K562 (cell line): ENCODE results near the gene CD69. TPM values are rescaled to one million over a fixed set of nuclear protein-coding genes. Genes with fewer than 3 reads are reported as not detected.

ENCODE experiments used
- ATAC-seq: fragments of 200-7000 bp; cut with Tn5 transposase; 3 replicates; pipeline ENCODE4 v1.9.1; 2020; ENCODE audit warnings: moderate library complexity
- BruUV-seq: library from RNA; stranded (reverse); fragments of 400-500 nt; replicated peaks from 2 replicates; lab custom pipeline; 2021; lab: Mats Ljungman, UMichigan
- CTCF ChIA-PET: fragments of 300-600 bp; formaldehyde crosslinking; extraction: SDS; loops from one replicate; lab custom pipeline; 2021; ENCODE audit warnings: low intra/inter-chr PET ratio; lab: Yijun Ruan, JAX
- POLR2A ChIA-PET: fragments of 300-600, 350-650 bp; sonication (Branson Sonifier 250); formaldehyde crosslinking; extraction: SDS; loops from one replicate; lab custom pipeline; 2021; ENCODE audit warnings: antibody characterized with exemption, inconsistent platforms; lab: Yijun Ruan, JAX
- DNase-seq, 4 experiments: peaks; one replicate each; pipeline versions ENCODE4 v3.0.0 to v3.0.0-alpha.2; 2011 to 2018; ENCODE audit warnings: low spot score in 3 of 4, mixed read lengths in 3 of 4; ENCODE audit errors: extremely low read depth in 1 of 4
- FAIRE-seq: peaks from 2 replicates; lab custom pipeline; 2011; peaks lifted over from hg19 to GRCh38; lab: Jason Lieb, UNC
- H2AFZ ChIP-seq: 2 replicates; pipeline ENCODE4 v1.6.0; 2011; ENCODE audit warnings: low read depth, low read length, control low read depth, inconsistent platforms
- H3K27ac ChIP-seq: fragments of 200-600 bp; 3 replicates; pipeline ENCODE4 v1.8.0; 2011; ENCODE audit warnings: low read depth, mild to moderate bottlenecking, control low read depth, inconsistent platforms, low read length, moderate library complexity, mixed read lengths; ENCODE audit errors: extremely low read depth
- H3K27me3 ChIP-seq, 2 experiments: fragments of 300-600 bp in 1 of 2; 2 replicates in 1 of 2; 3 replicates in 1 of 2; pipeline versions ENCODE4 v1.6.0 to v1.8.0; 2011; ENCODE audit warnings: inconsistent platforms in 2 of 2, low read length in 2 of 2, mild to moderate bottlenecking in 1 of 2, mixed read lengths in 1 of 2, moderate library complexity in 1 of 2; ENCODE audit not compliant: control insufficient read depth in 2 of 2, insufficient read depth in 2 of 2
- H3K36me3 ChIP-seq: fragments of 300-600 bp; 3 replicates; pipeline ENCODE4 v1.8.0; 2011; ENCODE audit warnings: mild to moderate bottlenecking, low read length, inconsistent platforms; ENCODE audit not compliant: control insufficient read depth, insufficient read depth
- H3K4me1 ChIP-seq, 2 experiments: fragments of 200-600 bp in 1 of 2; replicated peaks in 1 of 2; 2 replicates in 1 of 2; 3 replicates in 1 of 2; pipeline versions ENCODE4 v1.5.1 to v1.8.0; 2011; ENCODE audit warnings: inconsistent platforms in 2 of 2, low read length in 2 of 2, mild to moderate bottlenecking in 1 of 2, mixed read lengths in 1 of 2, moderate library complexity in 1 of 2; ENCODE audit not compliant: control insufficient read depth in 2 of 2, insufficient read depth in 2 of 2
- H3K4me2 ChIP-seq: 2 replicates; pipeline ENCODE4 v1.6.1; 2011; ENCODE audit warnings: low read length, control low read depth, inconsistent platforms, mixed read lengths; ENCODE audit not compliant: insufficient read depth
- H3K4me3 ChIP-seq: fragments of 200-600 bp; sonication (generic), shearing (Covaris generic); 2 replicates; pipeline ENCODE4 v1.5.1; 2016; ENCODE audit warnings: control low read depth, inconsistent platforms
- H3K79me2 ChIP-seq: fragments of 200-600 bp; 3 replicates; pipeline ENCODE4 v1.8.0; 2011; ENCODE audit warnings: low read length, inconsistent platforms; ENCODE audit not compliant: control insufficient read depth, insufficient read depth
- H3K9ac ChIP-seq, 2 experiments: 2 replicates each; pipeline versions ENCODE4 v1.6.0 to v1.6.1; 2011; ENCODE audit warnings: low read depth in 2 of 2, low read length in 2 of 2, control low read depth in 1 of 2, inconsistent platforms in 1 of 2, mild to moderate bottlenecking in 1 of 2, mixed read lengths in 1 of 2; ENCODE audit not compliant: insufficient read depth in 1 of 2
- H3K9me1 ChIP-seq: one replicate; pipeline ENCODE4 v1.6.0; 2011; ENCODE audit warnings: inconsistent platforms, mild to moderate bottlenecking, low read length, moderate library complexity; ENCODE audit not compliant: control insufficient read depth, insufficient read depth
- H3K9me3 ChIP-seq: replicated peaks from 2 replicates; pipeline ENCODE4 v1.5.1; 2011; ENCODE audit warnings: low read depth, low read length, inconsistent platforms; ENCODE audit not compliant: control insufficient read depth, insufficient read depth
- H4K20me1 ChIP-seq: replicated peaks from 2 replicates; pipeline ENCODE4 v1.6.1; 2011; ENCODE audit warnings: low read length, inconsistent platforms, mixed read lengths; ENCODE audit not compliant: control insufficient read depth, insufficient read depth
- ADNP ChIP-seq: fragments of 200-800 bp; sonication (Bioruptor generic); IDR thresholded peaks from 2 replicates; pipeline ENCODE4 v1.6.1; 2016; ENCODE audit warnings: missing genetic modification characterization, missing compliant biosample characterization
- BCOR ChIP-seq: fragments of 450-650 bp; IDR thresholded peaks from 2 replicates; pipeline ENCODE4 v1.6.1; 2016
- FOXA1 ChIP-seq: fragments of 450-650 bp; IDR thresholded peaks from 2 replicates; pipeline ENCODE4 v1.6.1; 2016; ENCODE audit warnings: mild to moderate bottlenecking, borderline replicate concordance
- HSF4 ChIP-seq: fragments of 250-450 bp; sonication (Bioruptor Pico); IDR thresholded peaks from 2 replicates; pipeline ENCODE4 v2.1.2; 2022; ENCODE audit warnings: mild to moderate bottlenecking, moderate library complexity, borderline replicate concordance
- MCM3 ChIP-seq: fragments of 450-650 bp; IDR thresholded peaks from 2 replicates; pipeline ENCODE4 v1.6.1; 2016
- NELFE ChIP-seq: IDR thresholded peaks from 2 replicates; pipeline ENCODE4 v1.6.1; 2011; ENCODE audit warnings: mild to moderate bottlenecking; ENCODE audit not compliant: insufficient read depth, insufficient read length
- PBX2 ChIP-seq, 2 experiments: IDR thresholded peaks in 1 of 2; conservative IDR thresholded peaks in 1 of 2; 2 replicates each; pipeline ENCODE4 v1.6.1; 2016; ENCODE audit warnings: low read depth in 2 of 2, mild to moderate bottlenecking in 1 of 2, missing compliant biosample characterization in 1 of 2, missing genetic modification characterization in 1 of 2, moderate library complexity in 1 of 2
- POLR2B ChIP-seq: fragments of 450-650 bp; IDR thresholded peaks from 2 replicates; pipeline ENCODE4 v1.6.1; 2018; ENCODE audit warnings: low read depth; ENCODE audit not compliant: partially characterized antibody
- SMAD1 ChIP-seq: fragments of 150-350 bp; IDR thresholded peaks from 2 replicates; pipeline ENCODE4 v1.6.1; 2014; ENCODE audit warnings: low read length, low read depth; ENCODE audit not compliant: partially characterized antibody
- STAT5A ChIP-seq: IDR thresholded peaks from 2 replicates; pipeline ENCODE4 v1.6.1; 2012; ENCODE audit warnings: low read length, inconsistent platforms, borderline replicate concordance
- TCF7L2 ChIP-seq: fragments of 150-350 bp; IDR thresholded peaks from 2 replicates; pipeline ENCODE4 v1.6.1; 2016; ENCODE audit warnings: low read depth, mild to moderate bottlenecking, low read length, moderate library complexity
- ZBED1 ChIP-seq: IDR thresholded peaks from 2 replicates; pipeline ENCODE4 v1.6.1; 2014
- ZNF354B ChIP-seq: fragments of 250-450 bp; sonication (Bioruptor Pico); IDR thresholded peaks from 2 replicates; pipeline ENCODE4 v1.4.0; 2020
- WGBS: fragments of 100-300 bp; shearing (Covaris generic); methylation state at CpG from one replicate; pipeline ENCODE4 v1.1.6; 2016; ENCODE audit warnings: low coverage, mixed read lengths; ENCODE audit not compliant: insufficient coverage; ENCODE audit errors: missing lambda C conversion rate; 5-methylcytosine and 5-hydroxymethylcytosine counted together
- in situ Hi-C: fragments of 300-500 bp; cut with MboI; formaldehyde crosslinking; loops from 4 replicates; pipeline ENCODE4 v1.15.0; 2018; ENCODE audit warnings: inconsistent platforms, mixed read lengths
- intact Hi-C: fragments of 100-400 bp; cut with micrococcal nuclease; formaldehyde crosslinking; loops from 2 replicates; pipeline ENCODE4 v1.14.2; 2022
- polyA plus RNA-seq, 8 experiments: library from polyadenylated mRNA; depleted of rRNA in 4 of 8; stranded (reverse) in 5 of 8; unstranded in 3 of 8; fragments of >200 nt; fragmentation: Nextera tagmentation in 2 of 8; fragmentation: Illumina TruSeq in 1 of 8; extraction: Ambion mirVana in 2 of 8; extraction: Trizol in 1 of 8; gene quantifications; 2 replicates each; pipeline versions ENCODE4 v1.2.1 to v1.2.3, GENCODE V29; 2011 to 2014; ENCODE audit warnings: inconsistent platforms in 1 of 8, missing spikeins in 1 of 8
- total RNA-seq, 7 experiments: library from RNA; depleted of rRNA in 6 of 7; stranded (reverse); fragments of >200 nt in 6 of 7; fragmentation: Illumina TruSeq in 2 of 7; extraction: Trizol in 2 of 7; gene quantifications; 2 replicates each; pipeline versions ENCODE4 v1.2.1 to v1.2.3, GENCODE V29; 2011 to 2021; ENCODE audit warnings: low replicate concordance in 1 of 7
- TF ChIP-seq, protein P1 (sequence below): sonication (generic); formaldehyde crosslinking; IDR thresholded peaks from 2 replicates; pipeline ENCODE4 v1.8.0; 2023; ENCODE audit warnings: mild to moderate bottlenecking, missing genetic modification reagents

The CD69 gene
- total and polyA plus RNA-seq, 9 of the 15 experiments (the other 6 are each of a cell fraction or from before 2014, with no cell fraction given), result 11.7 to 243 (median 54.4) TPM

DNA sequence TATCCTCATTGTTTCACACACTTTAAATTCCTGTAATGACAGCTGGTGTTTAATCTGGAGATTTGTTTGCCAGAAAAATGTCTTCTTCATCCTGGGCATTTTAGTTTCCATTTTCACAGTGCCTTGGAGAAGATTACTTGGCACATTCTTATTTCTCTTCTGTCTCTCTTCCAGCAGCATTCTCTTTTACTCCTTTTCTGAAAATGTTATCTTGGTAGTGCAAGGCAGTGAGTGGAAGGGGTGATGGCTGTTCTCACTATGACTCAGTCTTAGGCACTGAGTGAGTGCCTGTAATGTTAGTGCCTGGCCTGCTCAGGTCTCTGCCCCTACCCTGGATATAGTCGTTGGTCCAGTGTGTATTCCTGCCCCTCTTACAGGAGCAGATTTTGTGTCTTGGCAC is 40.9 kb downstream of the CD69 start:
- no peak overlapping the region for H3K27ac ChIP-seq

More for the DNA sequence above, 40.9 kb downstream of the CD69 start:
- in situ Hi-C loops, result loop anchor here (25.0 kb wide), 1 partner anchor 257 kb away; no protein-coding TSS in a partner anchor
- Histone ChIP-seq H3K4me2 (no peak overlapping the region), H3K9me1 (no peaks in the 10 kb centered on the region), H3K9me3 (no peaks in the 10 kb centered on the region), H3K4me3 (no peak overlapping the region), H2AFZ (no peak overlapping the region), H3K27me3 (no peaks in the 10 kb centered on the region), H3K4me1 (no peaks in the 10 kb centered on the region; a peak in 3 of 5 replicates), H4K20me1 (no peaks in the 10 kb centered on the region), H3K79me2 (no peaks in the 10 kb centered on the region), H3K9ac (no peak overlapping the region; a peak in 1 of 4 replicates), H3K36me3 (no peaks in the 10 kb centered on the region)
- TF ChIP-seq MCM3, result no peak
- TF ChIP-seq TCF7L2, result no peak
- no peak for TF ChIP-seq SMAD1
- TF ChIP-seq NELFE, result no peak
- TF ChIP-seq FOXA1, result no peak
- no peak for TF ChIP-seq HSF4 (CRISPR knock-in tag)
- no peak for TF ChIP-seq ZBED1
- no peak for TF ChIP-seq BCOR
- TF ChIP-seq, protein P1, sequence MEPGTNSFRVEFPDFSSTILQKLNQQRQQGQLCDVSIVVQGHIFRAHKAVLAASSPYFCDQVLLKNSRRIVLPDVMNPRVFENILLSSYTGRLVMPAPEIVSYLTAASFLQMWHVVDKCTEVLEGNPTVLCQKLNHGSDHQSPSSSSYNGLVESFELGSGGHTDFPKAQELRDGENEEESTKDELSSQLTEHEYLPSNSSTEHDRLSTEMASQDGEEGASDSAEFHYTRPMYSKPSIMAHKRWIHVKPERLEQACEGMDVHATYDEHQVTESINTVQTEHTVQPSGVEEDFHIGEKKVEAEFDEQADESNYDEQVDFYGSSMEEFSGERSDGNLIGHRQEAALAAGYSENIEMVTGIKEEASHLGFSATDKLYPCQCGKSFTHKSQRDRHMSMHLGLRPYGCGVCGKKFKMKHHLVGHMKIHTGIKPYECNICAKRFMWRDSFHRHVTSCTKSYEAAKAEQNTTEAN (CRISPR knock-in tag), result no peak
- TF ChIP-seq POLR2B, result no peak
- TF ChIP-seq PBX2 (CRISPR knock-in tag; IDR thresholded peaks at IDR 0.05; ENCODE audit: low read depth), result no peak
- TF ChIP-seq PBX2 (tag; conservative IDR thresholded peaks at IDR 0.05; ENCODE audit: low read depth), result no peak
- no peak for TF ChIP-seq STAT5A
- TF ChIP-seq ZNF354B (CRISPR knock-in tag), result no peak
- no peak for TF ChIP-seq ADNP (tag)
- CTCF ChIA-PET, result no interaction called here
- FAIRE-seq (no peak), ATAC-seq (no peak), DNase-seq (no peak)
- 0% methylated on average over 1 of the region's 1 CpG for WGBS
- POLR2A ChIA-PET, result no interaction called here
- BruUV-seq, result no TSS peak
- intact Hi-C loops, result no loop called here
